IPS-18a (cell line): ENCODE results near the gene FUT7.

ENCODE experiments used
- H3K27ac ChIP-seq: one replicate; pipeline ENCODE4 v1.5.1; 2013; ENCODE audit warnings: low read length
- H3K27me3 ChIP-seq: one replicate; pipeline ENCODE4 v1.6.1; 2013; ENCODE audit warnings: mild to moderate bottlenecking, low read length; ENCODE audit not compliant: control insufficient read depth, insufficient read depth
- H3K36me3 ChIP-seq: one replicate; pipeline ENCODE4 v1.6.1; 2013; ENCODE audit warnings: low read depth, low read length; ENCODE audit not compliant: control insufficient read depth
- H3K4me1 ChIP-seq: one replicate; pipeline ENCODE4 v1.6.1; 2013; ENCODE audit warnings: low read depth, low read length; ENCODE audit not compliant: control insufficient read depth
- H3K4me3 ChIP-seq: one replicate; pipeline ENCODE4 v1.5.1; 2013; ENCODE audit warnings: low read length
- H3K9ac ChIP-seq: one replicate; pipeline ENCODE4 v1.6.1; 2013; ENCODE audit warnings: mild to moderate bottlenecking, low read length, moderate library complexity
- H3K9me3 ChIP-seq: one replicate; pipeline ENCODE4 v1.6.1; 2013; ENCODE audit warnings: low read depth, low read length; ENCODE audit not compliant: control insufficient read depth

FUT7 gene

DNA sequence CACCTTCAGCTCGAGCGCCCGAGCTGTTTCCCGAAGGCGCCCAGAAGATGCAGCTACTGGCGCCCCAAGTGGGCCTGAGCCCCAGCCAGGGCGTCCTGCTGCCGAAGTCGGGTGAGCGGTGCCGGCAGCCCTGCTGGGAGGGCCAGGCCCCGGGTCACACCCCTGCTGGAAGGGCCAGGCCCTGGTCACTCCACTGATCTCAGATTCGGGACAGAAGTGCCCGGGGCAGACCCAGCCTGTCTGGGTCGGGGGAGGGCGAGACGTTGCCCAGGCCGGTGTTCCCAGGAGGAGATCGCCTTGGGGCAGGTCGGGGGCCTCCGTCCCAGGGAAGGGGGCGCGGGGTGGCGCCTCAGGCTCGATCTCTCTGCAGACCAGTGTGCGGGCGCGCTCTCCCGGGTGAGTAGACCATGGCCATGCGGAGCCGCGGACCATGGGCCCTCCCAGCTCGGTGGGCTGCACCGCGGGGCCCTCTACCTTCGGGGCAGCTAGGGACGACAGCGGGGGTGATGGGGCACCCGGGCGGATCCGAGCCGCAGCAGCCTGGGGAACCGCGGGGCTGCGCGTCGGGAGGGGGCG is 46.8 kb downstream of the FUT7 start:
- no peaks in the 10 kb centered on the region for H3K36me3 ChIP-seq

DNA sequence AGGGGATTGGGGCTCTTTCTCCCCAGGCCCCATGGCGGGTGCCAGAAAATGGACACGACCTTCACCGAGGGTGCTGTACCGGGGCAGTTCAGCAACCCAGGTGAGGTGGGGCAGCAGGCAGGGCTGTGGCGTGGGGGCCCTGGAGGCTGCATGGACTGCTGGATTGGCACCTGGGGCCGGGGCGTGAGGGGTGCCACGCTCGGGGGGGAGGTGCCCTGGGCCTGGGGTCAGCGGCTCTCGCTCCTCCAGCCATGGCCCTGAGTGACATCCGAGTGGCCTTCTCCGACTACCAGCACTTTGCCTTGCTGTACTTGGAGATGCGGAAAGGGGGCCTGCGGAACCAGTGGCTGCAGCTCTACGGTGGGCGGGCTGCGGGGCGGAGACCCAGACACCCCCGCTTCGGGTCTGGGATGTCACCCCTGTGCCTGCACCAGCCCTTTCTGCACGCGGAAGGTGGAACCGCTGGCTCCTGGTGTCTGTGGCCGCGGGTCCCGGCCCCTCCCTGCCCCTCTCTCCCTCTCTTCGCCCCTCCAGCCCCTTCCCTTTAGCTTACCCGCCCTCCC is 47.3 kb downstream of the FUT7 start:
- no peaks in the 10 kb centered on the region for H3K36me3 ChIP-seq
- H3K27me3 ChIP-seq, result peaks cover 27% of the 10 kb centered on the region
- no peak overlapping the region for H3K4me3 ChIP-seq
- no peak overlapping the region for H3K9ac ChIP-seq
- no peaks in the 10 kb centered on the region for H3K4me1 ChIP-seq
- no peak overlapping the region for H3K27ac ChIP-seq
- H3K9me3 ChIP-seq, result no peaks in the 10 kb centered on the region

More for the DNA sequence above, 46.8 kb downstream of the FUT7 start:
- no peaks in the 10 kb centered on the region for H3K9me3 ChIP-seq
- H3K27ac ChIP-seq, result no peak overlapping the region
- peaks cover 27% of the 10 kb centered on the region for H3K27me3 ChIP-seq
- no peak overlapping the region for H3K9ac ChIP-seq
- H3K4me3 ChIP-seq, result peak overlapping the region; percentile 17
- H3K4me1 ChIP-seq, result no peaks in the 10 kb centered on the region

DNA sequence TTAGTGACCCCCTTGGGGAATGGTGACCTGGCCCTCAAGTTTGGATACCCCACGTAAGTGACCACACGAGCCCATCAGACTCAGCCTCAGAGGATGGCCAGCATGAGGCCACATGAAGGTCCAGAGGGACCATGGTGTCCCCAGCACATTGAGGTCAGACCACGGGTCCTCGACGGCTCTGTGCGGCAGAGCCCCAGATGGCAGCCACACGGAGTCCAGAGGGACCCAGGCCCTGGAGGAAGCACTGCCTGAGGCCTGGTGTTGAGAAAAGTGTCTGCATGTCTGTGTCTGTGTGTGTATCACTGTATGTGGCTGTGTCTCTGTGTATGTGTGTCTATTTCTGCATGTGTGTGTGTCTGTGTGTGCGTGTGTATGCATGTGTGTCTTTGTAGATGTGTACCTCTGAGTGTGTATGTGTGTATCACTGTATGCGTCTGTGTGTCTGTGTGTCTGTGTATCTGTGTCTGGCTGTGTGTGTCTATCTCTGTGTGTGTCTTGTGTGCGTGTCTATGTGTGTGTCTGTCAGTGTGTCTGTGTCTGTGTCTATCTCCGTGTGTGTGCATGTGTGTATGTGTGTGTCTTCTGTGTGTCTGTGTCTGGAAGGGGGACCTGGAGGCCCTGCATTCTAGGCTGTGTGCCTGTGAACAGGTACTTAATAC is 48.1 kb downstream of the FUT7 start:
- H3K27ac ChIP-seq, result no peak overlapping the region
- H3K27me3 ChIP-seq, result peaks cover 27% of the 10 kb centered on the region
- H3K9ac ChIP-seq, result no peak overlapping the region
- no peaks in the 10 kb centered on the region for H3K9me3 ChIP-seq
- H3K36me3 ChIP-seq, result no peaks in the 10 kb centered on the region
- H3K4me3 ChIP-seq, result no peak overlapping the region
- H3K4me1 ChIP-seq, result no peaks in the 10 kb centered on the region

DNA sequence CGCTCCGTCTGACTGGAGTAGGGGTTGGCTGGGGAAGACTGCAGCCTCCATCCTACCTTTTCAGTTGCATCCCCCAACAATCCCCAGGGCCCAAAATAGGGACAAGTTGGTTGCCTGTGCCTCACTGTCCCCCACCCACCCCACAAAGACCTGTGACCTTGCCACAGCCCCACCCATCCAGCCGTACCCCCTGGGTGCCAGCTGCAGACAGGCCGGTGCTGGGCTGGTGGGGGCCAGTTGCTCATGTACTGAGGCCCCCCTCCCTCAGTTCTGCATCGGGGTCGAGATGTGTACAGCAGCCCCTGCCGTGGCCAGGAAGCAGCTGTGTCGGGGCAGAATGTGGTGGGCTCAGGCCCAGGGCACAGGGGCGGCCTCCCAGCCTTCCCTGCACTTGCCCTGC is 48.7 kb downstream of the FUT7 start:
- H3K27ac ChIP-seq, result no peak overlapping the region
- H3K9ac ChIP-seq, result no peak overlapping the region
- peaks cover 27% of the 10 kb centered on the region for H3K27me3 ChIP-seq
- no peaks in the 10 kb centered on the region for H3K4me1 ChIP-seq
- no peak overlapping the region for H3K4me3 ChIP-seq
- no peaks in the 10 kb centered on the region for H3K9me3 ChIP-seq
- H3K36me3 ChIP-seq, result no peaks in the 10 kb centered on the region

DNA sequence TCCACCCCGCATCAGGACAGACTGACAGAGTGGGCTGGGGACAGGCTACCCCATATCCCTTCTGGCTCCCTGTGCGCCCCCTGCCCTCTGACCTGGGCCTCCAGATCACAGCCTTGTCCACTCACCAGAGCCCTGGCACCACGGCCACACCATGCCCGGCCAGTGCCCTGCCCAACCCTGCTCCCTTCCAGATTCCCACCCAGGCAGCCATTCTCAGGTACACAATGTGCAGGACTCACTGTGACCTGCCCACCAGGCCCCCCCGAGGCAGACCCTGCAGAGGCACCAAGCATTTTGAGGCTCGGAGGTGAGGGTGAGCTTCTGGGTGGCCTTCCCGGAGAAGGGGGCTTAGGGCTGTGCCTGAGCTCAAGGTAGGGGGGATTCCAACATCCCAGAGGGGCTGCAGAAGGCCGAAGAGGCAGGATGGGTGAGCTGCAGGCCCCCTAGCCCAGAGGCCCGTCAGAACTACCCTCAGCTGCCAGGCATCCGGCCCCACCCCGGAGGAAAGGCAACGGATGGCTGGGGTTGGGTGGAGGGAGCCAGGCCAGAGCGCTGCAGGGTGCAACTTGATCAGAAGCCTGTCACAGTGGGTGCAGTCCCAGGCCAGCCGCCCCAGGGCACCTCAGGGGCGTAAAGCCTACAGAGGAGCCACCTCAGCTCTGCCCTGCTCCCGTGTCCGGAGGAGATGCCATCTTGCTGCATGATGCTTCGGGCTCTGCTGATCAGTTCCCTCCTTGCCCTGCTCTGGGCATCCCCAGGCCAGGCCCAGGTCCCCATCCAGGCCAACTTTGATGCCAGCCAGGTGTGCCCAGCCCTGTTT is 49.4 kb downstream of the FUT7 start, which contains the start of gene LCNL1:
Gene LCNL1, plus strand, starts transcription at position 762 of the 820 bp plus-strand sequence. CDS start 594 bp downstream, outside the sequence.
- no peak within 1 kb of the TSS for H3K27ac ChIP-seq
- no peaks in the 10 kb centered on the region for H3K9me3 ChIP-seq
- no peak within 1 kb of the TSS for H3K9ac ChIP-seq
- H3K4me3 ChIP-seq, result no peak within 1 kb of the TSS
- no peaks in the 10 kb centered on the region for H3K4me1 ChIP-seq
- H3K27me3 ChIP-seq, result peaks cover 27% of the 10 kb centered on the region
- no peaks in the 10 kb centered on the region for H3K36me3 ChIP-seq

DNA sequence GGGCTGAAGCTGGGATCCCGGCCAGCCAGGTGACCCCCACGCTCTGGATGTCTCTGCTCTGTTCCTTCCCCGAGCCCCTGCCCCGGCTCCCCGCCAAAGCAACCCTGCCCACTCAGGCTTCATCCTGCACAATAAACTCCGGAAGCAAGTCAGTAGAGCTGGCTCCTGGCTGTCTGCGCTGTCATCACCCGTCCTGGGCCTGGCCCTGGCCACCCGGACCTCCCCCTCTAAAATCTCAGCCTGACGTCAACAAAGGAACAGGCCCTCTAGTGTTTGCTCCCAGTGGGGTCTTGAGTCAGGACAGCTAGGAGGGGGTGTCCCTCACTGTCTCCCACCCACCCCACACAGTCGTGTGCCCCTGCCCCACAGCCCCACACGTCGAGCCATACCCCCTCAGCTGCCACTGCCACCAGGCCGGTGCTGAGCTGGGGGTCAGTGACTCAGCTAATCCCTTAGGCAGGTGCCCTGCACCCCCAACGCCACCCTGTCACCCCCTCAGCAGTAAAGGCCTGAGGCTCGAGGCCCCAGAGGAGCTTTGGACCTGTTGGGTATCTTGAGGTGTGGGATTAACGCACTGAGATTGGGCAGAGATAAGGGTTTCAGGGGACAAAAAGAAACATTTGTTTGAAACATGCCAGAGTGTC is 50.2 kb downstream of the FUT7 start:
- no peak overlapping the region for H3K4me3 ChIP-seq
- H3K9me3 ChIP-seq, result no peaks in the 10 kb centered on the region
- H3K27ac ChIP-seq, result no peak overlapping the region
- no peak overlapping the region for H3K9ac ChIP-seq
- H3K27me3 ChIP-seq, result peaks cover 32% of the 10 kb centered on the region
- peaks cover 3% of the 10 kb centered on the region for H3K4me1 ChIP-seq
- no peaks in the 10 kb centered on the region for H3K36me3 ChIP-seq

DNA sequence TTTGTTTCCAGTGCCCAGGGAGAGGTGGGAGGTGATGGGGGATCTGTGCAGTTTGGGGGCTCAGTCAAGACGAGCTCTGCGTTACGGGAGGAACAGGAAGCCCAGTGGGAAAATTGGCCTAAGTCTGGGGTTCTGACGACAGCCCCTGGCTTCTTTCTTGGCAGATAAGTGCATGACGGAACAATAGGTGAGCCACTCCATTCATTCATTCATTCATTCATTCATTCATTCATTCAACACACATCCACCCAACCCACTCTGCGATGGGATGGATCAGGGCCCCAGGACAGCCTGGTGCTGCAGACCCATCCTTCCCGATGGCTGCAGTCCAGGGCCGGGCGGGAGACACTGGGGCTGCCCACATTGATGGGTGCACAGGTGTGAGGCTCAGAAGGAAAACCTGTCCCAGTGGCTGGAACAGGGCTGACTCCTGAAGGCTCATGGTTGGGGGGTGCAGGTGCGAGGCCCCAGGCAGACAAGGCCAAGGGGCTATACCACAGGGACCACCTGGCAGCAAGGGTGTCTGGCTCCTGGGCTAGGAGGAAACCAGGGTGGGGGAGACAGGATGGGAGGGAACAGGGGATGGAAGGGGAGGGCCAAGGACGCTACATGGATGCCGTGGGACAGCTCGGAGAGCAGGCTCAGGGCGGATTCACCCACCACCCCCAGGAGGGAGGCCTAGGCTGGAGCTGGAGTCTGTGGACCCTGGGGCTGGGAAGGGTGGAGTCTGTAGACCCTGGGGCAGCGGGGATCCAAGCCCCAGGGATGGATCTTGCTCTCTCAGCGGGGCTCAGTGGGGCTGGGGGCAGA is 51.0 kb downstream of the FUT7 start:
- Histone ChIP-seq H3K9me3 (no peaks in the 10 kb centered on the region), H3K9ac (no peak overlapping the region)

More for the DNA sequence above, 51.0 kb downstream of the FUT7 start:
- Histone ChIP-seq H3K4me3 (no peak overlapping the region), H3K36me3 (no peaks in the 10 kb centered on the region), H3K4me1 (peaks cover 3% of the 10 kb centered on the region), H3K27me3 (peaks cover 26% of the 10 kb centered on the region), H3K27ac (no peak overlapping the region)
